ENCODE measurements around the gene OR52A1.
"Not testable (repeated sequence)": the region's sequence is repeated elsewhere in the genome, so short reads cannot be mapped to it uniquely, and the experiment has no call there.

GRCh38 chr11:5164807-5165206 lies 10.2 kb upstream of the OR52A1 start:
- not testable (repeated sequence) for TF ChIP-seq HMGXB4 (CRISPR knock-in tag; IDR thresholded peaks at IDR 0.05; ENCODE audit: borderline replicate concordance); SREBF2 (IDR thresholded peaks at IDR 0.05); MAZ (IDR thresholded peaks at IDR 0.05; ENCODE audit: borderline replicate concordance, low read depth, low read length); CHD2 (IDR thresholded peaks at IDR 0.05; ENCODE audit: low read length, partially characterized antibody); HDAC2 (IDR thresholded peaks at IDR 0.05); GATA3 (IDR thresholded peaks at IDR 0.05; ENCODE audit: borderline replicate concordance); CTCF (IDR thresholded peaks at IDR 0.05); NR3C1 (IDR thresholded peaks at IDR 0.05); POLR2AphosphoS2 (conservative IDR thresholded peaks at IDR 0.05; ENCODE audit: low read length)

Measured in A549 (cell line).